ENCODE results near the gene THAP10. TPM values are rescaled to one million over a fixed set of nuclear protein-coding genes. Genes with fewer than 3 reads are reported as not detected.

THAP10 gene
- total and polyA plus RNA-seq, 2 donors (not counting 1 experiment from before 2014, with no cell fraction given) = 0.07 to 0.37 TPM

- H3K4me3 Mint-ChIP-seq = no peak overlapping the region
- H2AFZ ChIP-seq (ENCODE audit: insufficient read depth, low read depth, low read length, poor library complexity, severe bottlenecking) = no peak overlapping the region
These were observed 35.9 kb downstream of the THAP10 start for GRCh38 chr15:70856177-70856883.

More at GRCh38 chr15:70856177-70856883, 35.9 kb downstream of the THAP10 start:
- TF ChIP-seq CTCF (IDR thresholded peaks at IDR 0.05) = no peak
- TF ChIP-seq EZH2 (IDR thresholded peaks at IDR 0.05; ENCODE audit: borderline replicate concordance, insufficient read depth, low read depth, low read length, poor library complexity, severe bottlenecking) = no peak
- Histone ChIP-seq H3K4me3 (ENCODE audit: control extremely low read depth in 1 of 5, extremely low read depth in 1 of 5, insufficient read depth in 1 of 5, low read depth in 2 of 5, low read length in 4 of 5) (no peak overlapping the region), H3K4me1 (ENCODE audit: control insufficient read depth in 2 of 2, insufficient read depth in 2 of 2, low read length in 2 of 2) (peaks cover 0 to 9% of the 10 kb centered on the region in 2 donors), H3K9me3 (ENCODE audit: control extremely low read depth in 1 of 3, control insufficient read depth in 2 of 3, insufficient read depth in 1 of 3, low read length in 2 of 3) (no peaks in the 10 kb centered on the region), H4K20me1 (ENCODE audit: control insufficient read depth, insufficient read depth, low read length, poor library complexity, severe bottlenecking) (no peaks in the 10 kb centered on the region), H3K4me2 (replicated peaks; ENCODE audit: low read depth, low read length, poor library complexity, severe bottlenecking) (no peak overlapping the region), H3K27ac (ENCODE audit: low read length in 2 of 2) (no peak overlapping the region), H3K79me2 (ENCODE audit: control insufficient read depth, insufficient read depth, low read length) (no peaks in the 10 kb centered on the region), H3K36me3 (replicated peaks in 1 of 2; ENCODE audit: control extremely low read depth in 1 of 2, control insufficient read depth in 1 of 2, extremely low read depth in 1 of 2, insufficient read depth in 2 of 2, low read length in 1 of 2) (no peaks in the 10 kb centered on the region), H3K9ac (ENCODE audit: low read length) (no peak overlapping the region), H3K27me3 (replicated peaks in 1 of 4; ENCODE audit: control extremely low read depth in 1 of 4, control insufficient read depth in 3 of 4, insufficient read depth in 4 of 4, low read length in 3 of 4) (peaks cover 0 to 24% (median 12%) of the 10 kb centered on the region in 4 experiments)
- no peaks in the 10 kb centered on the region for H3K9me3 Mint-ChIP-seq (ENCODE audit: insufficient read depth)
- WGBS (ENCODE audit: insufficient coverage) = 100% methylated on average over 1 of the region's 7 CpGs
- peaks cover 11% of the 10 kb centered on the region for H3K4me1 Mint-ChIP-seq
- H3K27ac Mint-ChIP-seq = no peak overlapping the region
- ATAC-seq (ENCODE audit: low read depth) (no peak), DNase-seq (no peak)
- CTCF ChIA-PET = no interaction called here
- peaks cover 51% of the 10 kb centered on the region for H3K27me3 Mint-ChIP-seq
- POLR2A ChIA-PET = no interaction called here
- intact Hi-C loops (cut with micrococcal nuclease) = no loop called here

Measured in B cell (primary cell).